Progenitor cell of endocrine pancreas (in vitro differentiated cells): ENCODE measurements around the gene LRRC8B. TPM values are rescaled to one million over a fixed set of nuclear protein-coding genes. Genes with fewer than 3 reads are reported as not detected.
A peak's percentile ranks its signal among the peaks of the same experiment; 100 is the strongest.

Experiments used
- DNase-seq: peaks from one replicate; pipeline ENCODE4 v3.0.0; 2021; ENCODE audit warnings: low spot score; ENCODE audit not compliant: unreplicated experiment
- H3K27ac Mint-ChIP-seq: 2 replicates; pipeline ENCODE4 v1.8.0; 2021; ENCODE audit warnings: mild to moderate bottlenecking, moderate library complexity, mixed read lengths
- H3K27me3 Mint-ChIP-seq: 2 replicates; pipeline ENCODE4 v1.8.0; 2021; ENCODE audit warnings: mixed read lengths
- H3K36me3 Mint-ChIP-seq: 2 replicates; pipeline ENCODE4 v1.8.0; 2022; ENCODE audit warnings: mixed read lengths; ENCODE audit not compliant: insufficient read depth
- H3K4me1 Mint-ChIP-seq: 2 replicates; pipeline ENCODE4 v1.8.0; 2021; ENCODE audit warnings: low read depth, mixed read lengths
- H3K4me3 Mint-ChIP-seq: 2 replicates; pipeline ENCODE4 v1.8.0; 2021; ENCODE audit warnings: low read depth, mild to moderate bottlenecking, moderate library complexity, mixed read lengths
- H3K9me3 Mint-ChIP-seq: 2 replicates; pipeline ENCODE4 v1.8.0; 2021; ENCODE audit warnings: low read depth, mixed read lengths
- CTCF ChIP-seq: fragments of 200-600 bp; sonication (generic); IDR thresholded peaks from one replicate; pipeline ENCODE4 v1.5.0; 2021; ENCODE audit warnings: antibody characterized with exemption, mild to moderate bottlenecking; ENCODE audit not compliant: unreplicated experiment
- total RNA-seq: library from RNA; stranded (reverse); gene quantifications from 2 replicates; pipeline ENCODE4 v1.2.1, GENCODE V29; 2021

Gene LRRC8B
- total RNA-seq, 1 donor from 2014 or later, result 22.2 TPM

- DNase-seq, result no peak
- Mint-ChIP-seq H3K4me3 (no peak overlapping the region), H3K9me3 (no peaks in the 10 kb centered on the region), H3K27ac (no peak overlapping the region), H3K4me1 (peaks cover 2% of the 10 kb centered on the region), H3K27me3 (no peaks in the 10 kb centered on the region), H3K36me3 (peaks cover 2% of the 10 kb centered on the region)
- TF ChIP-seq CTCF, result no peak
These were observed 69.6 kb downstream of the LRRC8B start for GRCh38 chr1:89594096-89594740.

- H3K9me3 Mint-ChIP-seq, result no peaks in the 10 kb centered on the region
- no peak for DNase-seq
- no peak overlapping the region for H3K27ac Mint-ChIP-seq
- TF ChIP-seq CTCF, result no peak
- peaks cover 2% of the 10 kb centered on the region for H3K4me1 Mint-ChIP-seq
- H3K36me3 Mint-ChIP-seq, result peaks cover 2% of the 10 kb centered on the region
- H3K4me3 Mint-ChIP-seq, result no peak overlapping the region
- H3K27me3 Mint-ChIP-seq, result no peaks in the 10 kb centered on the region
These were observed 72.1 kb downstream of the LRRC8B start for GRCh38 chr1:89596698-89597097.

DNA sequence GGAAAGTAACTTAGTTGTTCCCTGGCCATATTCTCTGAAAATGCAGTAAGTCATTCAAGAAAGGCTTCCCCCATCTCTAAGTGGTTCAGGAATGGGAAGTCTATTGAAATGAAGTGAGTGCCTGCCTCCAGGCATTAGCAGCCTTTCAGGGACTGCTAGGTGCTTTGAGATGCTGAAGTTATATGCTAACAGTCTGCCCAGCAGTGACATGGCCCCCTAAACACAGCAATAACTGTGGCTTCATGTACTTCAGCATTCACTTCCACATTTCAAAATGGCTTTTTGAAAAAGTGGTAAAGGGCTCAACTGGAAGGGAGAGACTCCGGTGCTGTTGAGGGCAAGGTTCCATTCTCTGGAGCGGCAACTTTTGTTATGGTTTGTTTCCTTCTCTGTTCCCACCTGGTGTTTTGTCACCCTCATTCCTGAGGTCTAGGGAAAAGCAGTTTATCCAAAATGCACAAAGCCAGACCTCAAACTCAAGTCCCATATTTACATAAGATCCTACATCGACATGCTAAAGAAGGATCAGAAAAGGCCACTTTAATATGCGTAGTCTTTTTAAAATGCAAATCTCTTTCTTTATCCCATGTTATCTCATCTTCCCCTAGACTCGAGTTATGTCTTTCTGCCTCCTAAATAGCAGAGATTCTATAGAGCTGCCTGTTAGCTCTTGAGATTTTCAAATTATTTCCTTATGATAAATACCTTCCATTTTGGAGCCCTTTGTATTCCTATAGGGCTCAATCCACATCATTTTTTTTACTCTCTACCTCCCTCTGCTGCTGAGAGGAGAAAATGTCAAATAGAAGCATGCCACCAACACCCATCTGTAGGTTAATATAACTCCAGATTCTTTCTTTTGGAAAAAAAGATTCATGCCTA is 74.1 kb downstream of the LRRC8B start:
- no peak for DNase-seq
- Mint-ChIP-seq H3K4me3 (no peak overlapping the region), H3K27ac (no peak overlapping the region), H3K27me3 (no peaks in the 10 kb centered on the region), H3K36me3 (no peaks in the 10 kb centered on the region), H3K4me1 (peaks cover under 1% of the 10 kb centered on the region), H3K9me3 (no peaks in the 10 kb centered on the region)
- TF ChIP-seq CTCF, result peak; percentile 78

- TF ChIP-seq CTCF, result no peak
- Mint-ChIP-seq H3K36me3 (no peaks in the 10 kb centered on the region), H3K27ac (no peak overlapping the region), H3K4me3 (no peak overlapping the region), H3K27me3 (no peaks in the 10 kb centered on the region), H3K9me3 (no peaks in the 10 kb centered on the region), H3K4me1 (no peaks in the 10 kb centered on the region)
- no peak for DNase-seq
These were observed 74.7 kb downstream of the LRRC8B start for GRCh38 chr1:89599332-89599630.

- Mint-ChIP-seq H3K27ac (no peak overlapping the region), H3K4me3 (no peak overlapping the region), H3K36me3 (no peaks in the 10 kb centered on the region), H3K9me3 (no peaks in the 10 kb centered on the region), H3K27me3 (no peaks in the 10 kb centered on the region), H3K4me1 (no peaks in the 10 kb centered on the region)
- no peak for DNase-seq
- TF ChIP-seq CTCF, result no peak
These were observed 76.0 kb downstream of the LRRC8B start for GRCh38 chr1:89600451-89601224.
